GM18868 (cell line): ENCODE results near the gene ALKBH5.

Experiments
- ATAC-seq: cut with Tn5 transposase; IDR thresholded peaks from one replicate; pipeline ENCODE4 v1.9.1; 2021; ENCODE audit warnings: mild to moderate bottlenecking, moderate library complexity; ENCODE audit not compliant: unreplicated experiment

Gene ALKBH5

DNA sequence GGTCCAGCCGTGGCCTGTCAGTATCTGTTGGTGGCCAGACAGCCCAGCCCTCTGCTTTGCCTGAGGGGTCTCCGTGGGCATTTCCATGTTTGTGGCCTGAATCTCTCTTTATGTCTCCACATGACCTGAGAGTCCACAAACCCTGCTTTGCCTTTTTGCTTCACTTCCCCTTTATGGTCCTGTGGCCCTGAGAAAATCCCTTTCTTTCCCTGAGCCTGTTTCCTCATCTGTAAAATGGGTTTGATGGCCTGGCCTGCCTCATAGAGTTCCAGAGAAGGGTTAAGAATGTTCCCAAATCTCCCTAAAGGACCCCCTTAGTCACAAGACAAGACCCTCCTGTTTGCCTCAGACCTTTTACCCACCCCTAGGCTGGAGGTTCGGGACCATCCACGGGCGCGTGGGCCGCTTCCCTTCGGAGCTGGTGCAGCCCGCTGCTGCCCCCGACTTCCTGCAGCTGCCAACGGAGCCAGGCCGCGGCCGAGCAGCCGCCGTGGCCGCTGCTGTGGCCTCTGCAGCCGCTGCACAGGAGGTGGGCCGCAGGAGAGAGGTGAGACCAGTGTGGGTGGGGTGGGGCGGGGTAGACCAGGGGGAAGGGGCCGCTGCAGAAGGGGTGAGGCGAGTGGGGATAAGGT lies 26.2 kb upstream of the ALKBH5 start:
- ATAC-seq = no peak

DNA sequence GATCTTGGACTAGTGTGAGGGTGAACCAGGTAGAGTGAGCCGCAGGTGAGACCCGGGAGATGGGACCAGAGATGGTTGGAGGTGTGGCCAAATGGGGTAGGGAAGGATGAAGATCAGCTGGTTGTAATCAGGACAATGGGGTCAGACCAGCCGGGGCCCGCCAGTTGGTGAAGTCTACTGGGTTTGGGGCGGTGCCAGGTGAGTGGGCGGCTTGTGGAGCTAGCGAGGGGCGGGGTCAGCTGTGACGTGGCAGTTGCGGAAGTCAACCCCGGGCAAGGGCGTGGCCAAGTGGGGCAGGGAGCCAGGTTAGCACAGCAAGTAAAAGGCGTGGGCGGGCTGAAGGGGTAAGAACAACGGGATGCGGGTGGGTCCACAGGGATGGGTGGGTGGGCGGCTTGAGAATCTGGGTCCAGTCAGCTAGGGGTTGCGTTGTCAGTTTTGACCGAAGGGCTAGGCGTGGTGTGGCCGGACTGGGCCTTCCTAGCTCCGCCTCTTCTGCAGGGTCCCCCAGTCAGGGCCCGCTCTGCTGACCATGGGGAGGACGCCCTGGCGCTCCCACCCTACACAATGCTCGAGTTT lies 25.5 kb upstream of the ALKBH5 start:
- peak; percentile 61 for ATAC-seq

DNA sequence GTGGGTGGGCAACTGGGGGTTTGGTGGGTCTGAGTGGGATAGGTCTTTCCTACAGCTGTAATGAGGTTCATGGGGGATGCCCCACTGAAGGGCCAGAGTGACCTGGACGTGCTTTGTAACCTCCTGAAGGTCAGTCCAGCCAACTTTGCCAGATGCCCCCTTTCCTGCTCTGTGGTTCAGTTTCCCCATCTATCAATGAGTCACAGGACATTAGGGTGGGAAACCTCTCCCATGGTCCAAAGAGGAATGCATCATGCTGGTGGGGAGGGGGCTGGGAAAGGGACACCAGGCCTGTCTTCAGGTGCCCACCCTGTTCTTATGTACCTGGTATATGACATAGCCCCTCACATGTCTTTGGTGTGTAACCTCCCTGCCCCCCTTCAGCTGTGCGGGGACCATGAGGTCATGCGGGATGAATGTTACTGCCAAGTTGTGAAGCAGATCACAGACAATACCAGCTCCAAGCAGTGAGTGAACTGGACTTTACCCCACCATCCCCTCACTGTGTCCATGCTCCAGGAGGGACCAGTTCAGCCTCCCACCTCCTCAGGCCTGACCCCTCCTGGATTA lies 24.0 kb upstream of the ALKBH5 start:
- no peak for ATAC-seq

DNA sequence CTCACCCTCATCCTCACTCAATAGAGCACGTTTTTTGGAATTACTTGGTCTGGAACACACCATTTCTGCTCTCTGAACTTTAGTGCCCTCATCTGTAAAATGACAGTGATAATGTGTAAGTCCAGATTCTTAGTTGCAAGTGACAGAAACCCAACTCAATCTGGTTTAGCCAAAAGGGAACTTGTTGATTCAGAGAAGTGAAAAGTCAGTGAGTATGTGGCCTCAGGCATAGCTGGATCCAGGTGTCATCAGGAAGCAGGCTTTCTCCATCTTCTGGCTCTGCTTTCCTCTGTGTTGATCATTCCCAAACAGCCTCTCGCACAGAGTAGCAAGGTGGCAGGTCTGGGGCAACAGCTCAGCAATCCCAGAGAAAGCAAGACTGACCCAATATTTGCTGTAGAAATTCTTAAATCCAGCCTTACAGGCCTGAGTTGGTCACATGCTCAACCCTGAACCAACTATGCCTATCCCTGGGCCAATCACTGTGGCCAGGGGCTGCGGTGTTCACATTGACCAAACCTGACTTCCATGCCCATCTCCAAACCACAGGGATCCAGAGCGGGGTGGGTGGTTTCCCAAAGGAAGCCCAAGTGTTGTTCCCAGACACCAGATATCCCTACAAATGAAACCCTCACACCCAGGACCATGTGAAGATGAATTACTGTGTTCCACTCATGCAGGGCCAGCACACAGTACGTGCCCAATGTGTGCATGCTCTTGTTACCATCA lies 23.3 kb upstream of the ALKBH5 start:
- no peak for ATAC-seq

DNA sequence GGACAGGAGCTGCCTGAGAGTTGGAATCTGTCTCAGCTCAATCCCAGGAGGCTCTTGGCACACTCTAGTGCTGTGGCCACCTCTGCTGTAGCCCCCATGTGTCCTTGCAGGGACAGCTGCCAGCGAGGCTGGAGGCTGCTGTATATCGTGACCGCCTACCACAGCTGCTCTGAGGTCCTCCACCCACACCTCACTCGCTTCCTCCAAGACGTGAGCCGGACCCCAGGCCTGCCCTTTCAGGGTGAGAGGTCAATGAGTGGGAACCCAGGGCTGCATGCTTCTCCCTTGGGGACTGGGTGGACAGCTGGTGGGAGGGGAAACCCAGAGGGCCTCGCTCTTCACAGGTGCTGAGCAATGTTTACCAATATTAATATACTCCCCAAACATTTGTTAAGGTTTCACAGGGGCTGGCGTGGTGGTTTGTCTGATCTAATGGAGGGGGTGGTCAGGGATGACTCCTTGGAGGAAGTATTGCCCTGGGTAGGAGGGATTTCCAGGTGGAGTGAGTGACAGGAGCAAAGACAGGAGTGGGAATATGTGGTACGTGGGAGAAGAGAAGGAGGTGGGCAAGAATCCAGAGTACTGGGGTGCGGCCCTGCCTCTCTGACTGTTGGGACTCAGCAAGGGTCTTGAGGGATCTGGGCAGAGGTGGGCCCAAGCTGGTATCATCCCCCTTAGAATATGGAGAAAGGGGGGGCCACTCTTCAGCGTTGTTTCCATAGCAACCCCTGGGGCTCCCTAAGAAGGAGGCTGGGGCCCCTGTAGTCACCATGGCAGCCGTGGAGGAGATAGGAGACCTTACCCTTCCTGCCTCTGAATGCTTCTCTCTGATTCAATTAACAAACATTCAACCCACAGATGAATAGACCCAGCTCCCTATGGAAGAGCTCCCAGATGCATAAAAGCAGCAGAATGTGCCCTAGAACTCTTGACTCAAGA lies 22.2 kb upstream of the ALKBH5 start:
- no peak for ATAC-seq

DNA sequence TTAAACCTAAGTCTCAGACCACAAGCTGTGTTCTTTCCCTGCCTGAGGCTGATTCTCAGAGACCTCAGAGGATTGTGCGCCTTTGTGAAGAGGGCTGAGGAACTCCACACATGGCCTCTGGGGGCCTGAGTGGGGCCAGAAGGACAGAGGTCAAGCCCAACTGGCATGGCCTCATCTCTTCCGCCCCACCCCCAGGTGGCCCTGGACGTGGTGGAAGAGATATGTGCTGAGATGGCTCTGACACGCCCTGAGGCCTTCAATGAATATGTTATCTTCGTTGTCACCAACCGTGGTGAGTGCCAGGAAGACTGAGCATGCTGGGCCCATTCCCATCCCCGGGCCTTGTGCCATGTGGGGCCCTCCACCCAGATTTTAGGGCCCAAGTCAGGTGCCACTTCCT lies 20.1 kb upstream of the ALKBH5 start:
- ATAC-seq = no peak

DNA sequence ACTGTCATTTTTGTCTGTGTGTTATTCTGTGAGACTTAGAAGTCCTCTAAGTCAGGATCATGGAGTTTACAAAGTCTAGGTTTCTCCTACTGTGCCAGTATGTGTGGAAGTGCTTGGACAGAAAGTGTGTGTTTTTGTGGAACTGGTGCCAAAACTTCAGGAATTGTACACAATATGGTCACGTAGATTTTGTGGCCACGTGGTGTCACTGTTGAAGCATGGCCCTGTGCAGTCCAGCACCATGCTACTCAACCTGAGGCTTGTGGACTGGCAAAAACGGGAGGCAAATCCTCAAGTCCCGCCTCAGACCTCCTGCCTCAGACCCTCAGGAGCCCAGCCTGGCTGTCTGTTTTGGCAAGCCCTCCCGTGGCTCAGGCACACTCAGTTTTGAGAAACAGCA lies 16.7 kb upstream of the ALKBH5 start:
- no peak for ATAC-seq

DNA sequence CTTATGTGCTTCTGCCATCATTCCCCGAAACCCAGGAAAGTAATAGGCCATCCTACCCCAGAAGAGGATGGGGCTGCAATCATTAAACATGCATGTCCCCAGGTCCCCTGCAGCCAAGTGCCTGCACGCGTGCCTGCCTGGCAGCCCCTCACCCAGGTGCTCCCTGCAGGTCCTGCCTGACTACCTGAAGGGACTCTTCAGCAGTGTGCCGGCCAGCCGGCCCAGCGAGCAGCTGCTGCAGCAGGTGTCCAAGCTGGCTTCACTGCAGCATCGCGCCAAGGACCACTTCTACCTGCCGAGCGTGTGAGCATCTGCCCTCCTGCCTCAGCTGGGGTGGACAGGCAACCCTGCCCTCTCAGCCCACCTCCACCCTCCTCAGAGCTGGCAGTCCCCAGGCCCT lies 16.2 kb upstream of the ALKBH5 start:
- no peak for ATAC-seq

DNA sequence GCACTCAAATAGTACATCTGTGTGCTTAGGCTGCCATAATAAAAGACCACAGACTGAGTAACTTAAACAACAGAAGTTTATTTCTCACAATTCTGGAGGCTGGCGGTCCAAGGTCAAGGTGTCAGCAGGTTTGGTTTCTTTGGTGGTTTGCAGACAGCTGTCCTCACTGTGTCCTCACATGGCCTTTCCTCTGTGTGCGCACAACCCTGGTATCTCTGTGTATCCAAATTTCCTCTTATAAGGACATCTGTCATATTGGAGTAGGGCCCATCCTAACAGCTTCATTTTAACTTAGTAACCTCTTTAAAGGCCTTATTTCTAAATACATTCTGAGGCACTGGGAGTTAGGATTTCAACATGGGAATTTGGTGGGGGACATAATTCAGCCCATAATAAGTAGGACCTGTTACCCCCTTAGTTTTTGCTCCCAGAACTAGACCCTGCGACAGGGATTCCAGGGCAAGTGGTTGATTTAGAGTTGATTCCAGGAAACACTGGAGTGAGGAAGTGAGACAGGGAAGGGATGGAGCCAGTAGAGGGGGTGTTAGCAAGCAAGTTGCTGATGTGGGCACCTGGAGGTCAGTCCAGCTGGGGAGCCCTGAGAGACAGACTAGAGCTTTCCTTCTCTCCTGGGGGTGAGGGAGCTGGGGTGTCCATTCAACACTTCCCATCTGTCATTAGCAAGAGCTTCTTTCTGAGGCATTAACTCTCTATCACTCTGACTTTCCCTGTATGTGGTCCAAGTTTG lies 10.9 kb upstream of the ALKBH5 start:
- no peak for ATAC-seq

DNA sequence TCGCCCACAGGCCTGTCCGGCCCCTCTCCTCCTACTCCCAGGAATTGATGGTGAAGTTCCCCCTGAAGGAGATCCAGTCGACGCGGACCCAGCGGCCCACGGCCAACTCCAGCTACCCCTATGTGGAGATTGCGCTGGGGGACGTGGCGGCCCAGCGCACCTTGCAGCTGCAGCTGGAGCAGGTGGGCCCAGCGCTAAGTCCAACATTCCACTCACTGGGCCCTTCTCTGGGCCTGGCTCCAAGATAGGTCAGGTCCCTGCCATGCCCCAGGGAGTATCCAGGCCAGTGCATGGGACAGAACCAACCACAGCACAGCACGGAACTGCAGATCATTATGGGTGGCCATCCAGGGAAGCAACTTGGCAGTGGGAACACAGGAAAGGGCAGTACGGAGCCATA lies 9.9 kb upstream of the ALKBH5 start:
- no peak for ATAC-seq

DNA sequence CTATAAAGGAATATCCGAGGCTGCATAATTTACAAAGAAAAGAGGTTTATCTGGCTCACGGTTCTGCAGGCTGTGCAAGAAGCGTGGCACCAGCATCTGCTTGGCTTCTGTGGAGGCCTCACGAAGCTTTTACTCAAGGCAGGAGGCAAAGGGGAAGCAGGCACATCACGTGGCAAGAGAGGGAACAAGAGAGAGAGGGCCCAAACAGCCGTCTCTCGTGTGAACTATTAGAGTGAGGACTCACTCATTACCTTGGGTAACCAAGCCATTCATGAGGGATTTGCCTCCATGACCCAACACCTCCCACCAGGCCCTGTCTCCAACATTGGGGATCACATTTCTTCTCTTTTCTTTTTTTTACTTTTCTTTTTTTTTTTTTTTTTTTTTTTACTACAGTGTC lies 7.5 kb upstream of the ALKBH5 start:
- no peak for ATAC-seq

DNA sequence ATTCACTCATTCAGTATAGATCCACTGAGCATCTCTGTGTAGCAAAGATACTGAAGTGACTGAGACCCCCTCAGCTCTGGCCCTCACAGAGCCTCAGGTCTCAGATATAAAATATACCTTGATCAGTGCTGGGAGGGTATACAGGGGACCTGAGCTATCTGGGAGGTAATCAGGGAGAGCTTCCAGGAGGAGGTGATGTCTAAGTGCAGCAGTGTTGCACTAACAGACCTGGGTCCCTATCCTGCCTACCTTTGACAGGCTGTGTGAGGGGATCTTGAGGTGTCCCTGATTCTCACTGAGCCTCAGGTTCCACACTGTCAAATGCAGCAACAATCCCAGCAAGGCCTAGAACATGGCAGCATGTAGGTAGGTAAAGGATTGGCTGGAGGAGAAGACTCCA lies 6.5 kb upstream of the ALKBH5 start:
- ATAC-seq = no peak

DNA sequence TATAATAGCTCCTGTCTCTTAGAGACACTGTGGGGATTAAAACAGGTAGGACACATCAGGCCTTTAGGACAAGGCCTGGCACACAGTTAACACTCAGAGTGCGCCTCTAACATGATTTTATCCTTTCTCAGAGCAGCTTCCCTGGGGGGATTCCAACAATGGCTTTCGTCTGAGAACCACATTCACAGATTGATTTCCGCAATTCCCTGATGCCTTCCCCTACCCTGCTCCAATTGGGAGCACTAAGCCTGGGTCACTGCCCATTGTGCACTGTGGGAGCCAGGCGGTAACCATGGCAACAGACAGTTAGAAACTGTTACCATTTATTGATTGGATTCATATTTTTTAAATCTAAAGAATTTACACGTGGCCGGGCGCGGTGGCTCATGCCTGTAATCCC lies 5.9 kb upstream of the ALKBH5 start:
- ATAC-seq = no peak

DNA sequence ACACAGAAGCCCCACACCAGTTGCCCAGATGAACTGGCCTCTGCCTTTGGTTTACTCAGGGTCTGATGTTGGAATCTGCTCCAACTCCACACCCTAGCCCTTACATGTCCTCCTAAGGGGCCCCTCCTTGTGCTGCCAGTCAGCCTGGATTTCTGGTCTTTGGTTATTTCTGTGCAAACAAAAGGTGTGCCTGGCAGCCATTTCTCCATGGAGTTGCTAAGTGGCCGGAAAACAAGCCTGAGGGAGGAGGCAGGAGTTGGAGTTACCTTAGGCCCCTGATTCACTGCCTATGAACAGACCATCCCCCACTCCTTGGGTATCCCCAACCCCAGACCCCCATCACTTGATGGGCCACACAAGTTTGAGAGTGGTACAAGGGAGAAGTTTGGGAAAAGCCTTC lies 4.4 kb upstream of the ALKBH5 start:
- ATAC-seq = no peak

DNA sequence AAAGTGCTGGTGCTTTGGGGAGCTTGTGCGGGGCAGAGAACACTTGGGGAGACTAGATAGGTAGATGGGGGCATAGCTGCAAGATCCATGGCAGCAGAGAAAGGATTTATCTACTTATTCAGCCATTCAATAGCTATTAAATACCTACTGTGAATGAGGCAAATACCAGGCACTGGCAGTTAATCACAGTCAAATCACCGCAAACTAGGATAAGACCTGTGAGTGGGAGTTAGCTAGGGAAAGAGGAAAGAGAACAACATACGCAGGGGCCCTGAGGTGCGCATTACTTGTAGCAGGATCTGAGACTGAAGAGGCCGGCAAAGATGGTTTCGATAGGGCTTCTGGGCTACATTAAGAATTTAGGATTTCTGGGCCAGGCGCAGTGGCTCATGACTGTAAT lies 3.8 kb upstream of the ALKBH5 start:
- ATAC-seq = no peak

DNA sequence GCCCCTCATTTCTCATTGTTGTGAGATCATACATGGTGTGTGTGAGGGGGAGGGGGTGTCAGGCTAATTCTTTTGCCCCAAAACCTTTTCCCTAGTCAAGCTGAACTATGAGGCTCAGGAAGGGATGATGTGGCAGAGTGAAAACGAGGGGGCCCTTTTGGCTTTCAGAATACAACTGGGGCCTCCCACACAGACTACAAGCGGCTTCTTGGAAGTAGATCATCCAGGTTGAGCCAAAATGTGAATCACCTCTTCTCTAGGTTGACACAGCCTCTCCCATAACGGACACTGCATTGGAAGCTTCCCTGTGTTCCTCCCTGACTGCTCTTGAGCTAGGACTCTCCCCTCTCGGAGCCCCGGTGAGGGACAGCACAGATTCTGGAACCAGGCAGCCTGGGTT lies 2.3 kb upstream of the ALKBH5 start:
- no peak for ATAC-seq

DNA sequence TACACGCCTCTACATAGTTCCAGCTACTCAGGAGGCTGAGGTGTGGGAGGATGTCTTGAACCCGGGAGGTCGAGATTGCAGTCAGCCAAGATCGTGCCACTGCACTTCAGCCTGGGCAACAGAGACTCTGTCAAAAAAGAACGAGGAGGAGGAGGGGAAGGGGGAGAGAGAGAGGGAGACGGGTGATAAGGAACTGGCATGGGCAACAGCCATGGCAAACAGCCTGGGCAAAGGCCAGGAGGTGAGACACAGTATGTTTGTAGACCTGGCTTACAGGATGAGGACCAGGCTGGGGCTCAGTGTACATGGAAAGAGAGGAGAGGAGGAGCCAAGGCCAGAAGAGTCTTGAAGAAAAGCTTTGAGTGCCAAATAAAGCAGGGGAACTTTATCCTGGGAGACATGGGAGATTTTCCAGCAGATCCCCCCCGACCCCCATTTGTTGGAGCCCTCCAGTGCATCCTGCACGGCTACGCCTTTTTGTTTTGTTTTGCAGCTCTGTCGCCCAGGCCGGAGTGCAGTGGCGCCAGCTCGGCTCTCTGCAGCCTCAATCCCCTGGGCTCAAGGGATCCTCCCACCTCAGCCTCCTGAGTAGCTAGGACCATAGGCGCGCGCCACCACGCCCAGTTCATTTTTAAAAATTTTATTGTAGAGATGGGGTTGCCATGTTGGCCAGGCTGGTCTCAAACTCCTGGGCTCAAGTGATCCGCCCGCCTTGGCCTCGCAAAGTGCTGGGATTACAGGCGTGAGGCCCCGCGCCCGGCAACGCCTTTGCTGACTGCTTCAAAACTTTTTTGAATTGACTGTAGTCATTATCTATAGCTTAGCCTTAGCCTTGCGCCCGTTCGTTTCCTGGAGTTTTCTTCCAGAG lies 1.3 kb upstream of the ALKBH5 start:
- ATAC-seq = no peak

DNA sequence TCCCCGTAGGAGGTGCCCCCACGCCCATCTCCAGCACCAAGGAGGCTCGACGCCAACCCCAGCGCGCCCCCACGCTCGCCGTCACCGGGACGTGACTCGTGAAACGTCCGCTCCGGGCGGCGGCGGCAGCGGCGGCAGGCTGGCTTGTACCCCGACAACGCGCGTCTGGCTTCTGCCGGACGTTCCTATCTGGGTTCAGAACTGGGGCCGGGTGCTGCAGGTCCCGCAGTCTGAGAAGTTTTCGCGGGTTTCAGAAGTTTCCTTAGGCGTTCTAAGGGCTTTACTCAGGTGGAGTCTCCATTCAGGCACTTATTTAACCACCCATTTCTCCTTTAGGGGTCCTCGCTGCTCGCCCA lies 672 bp upstream of the ALKBH5 start:
- ATAC-seq = peak; percentile 43

DNA sequence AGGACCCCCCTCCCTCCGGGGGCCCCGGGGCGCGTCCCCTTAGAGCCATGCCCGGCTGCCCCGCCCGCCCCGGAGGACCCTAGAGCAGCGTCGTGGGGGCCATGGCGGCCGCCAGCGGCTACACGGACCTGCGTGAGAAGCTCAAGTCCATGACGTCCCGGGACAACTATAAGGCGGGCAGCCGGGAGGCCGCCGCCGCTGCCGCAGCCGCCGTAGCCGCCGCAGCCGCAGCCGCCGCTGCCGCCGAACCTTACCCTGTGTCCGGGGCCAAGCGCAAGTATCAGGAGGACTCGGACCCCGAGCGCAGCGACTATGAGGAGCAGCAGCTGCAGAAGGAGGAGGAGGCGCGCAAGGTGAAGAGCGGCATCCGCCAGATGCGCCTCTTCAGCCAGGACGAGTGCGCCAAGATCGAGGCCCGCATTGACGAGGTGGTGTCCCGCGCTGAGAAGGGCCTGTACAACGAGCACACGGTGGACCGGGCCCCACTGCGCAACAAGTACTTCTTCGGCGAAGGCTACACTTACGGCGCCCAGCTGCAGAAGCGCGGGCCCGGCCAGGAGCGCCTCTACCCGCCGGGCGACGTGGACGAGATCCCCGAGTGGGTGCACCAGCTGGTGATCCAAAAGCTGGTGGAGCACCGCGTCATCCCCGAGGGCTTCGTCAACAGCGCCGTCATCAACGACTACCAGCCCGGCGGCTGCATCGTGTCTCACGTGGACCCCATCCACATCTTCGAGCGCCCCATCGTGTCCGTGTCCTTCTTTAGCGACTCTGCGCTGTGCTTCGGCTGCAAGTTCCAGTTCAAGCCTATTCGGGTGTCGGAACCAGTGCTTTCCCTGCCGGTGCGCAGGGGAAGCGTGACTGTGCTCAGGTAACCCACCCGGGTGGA lies 759 bp downstream of the ALKBH5 start:
- ATAC-seq = no peak
